Kidney (tissue), 14 donors: ENCODE data around the gene LMNB1. TPM values are rescaled to one million over a fixed set of nuclear protein-coding genes. Genes with fewer than 3 reads are reported as not detected.

ENCODE experiments used
- DNase-seq, 5 donors: peaks; one replicate each; pipeline ENCODE4 v3.0.0-alpha.2; 2013 to 2020
- FAIRE-seq: peaks from 2 replicates; lab custom pipeline; 2012; peaks lifted over from hg19 to GRCh38; lab: Jason Lieb, UNC
- H3K27ac ChIP-seq, 2 donors: one replicate each; pipeline ENCODE4 v1.7.0; 2013; ENCODE audit warnings: low read depth in 2 of 2, low read length in 2 of 2, inconsistent platforms in 1 of 2
- H3K27me3 ChIP-seq: one replicate; pipeline ENCODE4 v1.7.1; 2013; ENCODE audit warnings: low read length, inconsistent platforms; ENCODE audit not compliant: control insufficient read depth, insufficient read depth
- H3K36me3 ChIP-seq, 3 donors: one replicate each; pipeline versions ENCODE4 v1.7.0 to v1.7.1; 2013; ENCODE audit warnings: low read length in 3 of 3, control low read depth in 1 of 3, inconsistent platforms in 1 of 3; ENCODE audit not compliant: insufficient read depth in 3 of 3, control insufficient read depth in 2 of 3
- H3K4me1 ChIP-seq, 3 donors: one replicate each; pipeline versions ENCODE4 v1.7.0 to v1.7.1; 2013; ENCODE audit warnings: low read length in 3 of 3, inconsistent platforms in 1 of 3, low read depth in 1 of 3; ENCODE audit not compliant: control insufficient read depth in 2 of 3, insufficient read depth in 2 of 3
- H3K4me3 ChIP-seq, 3 donors: one replicate each; pipeline versions ENCODE4 v1.7.0 to v1.8.1; 2013; ENCODE audit warnings: low read length in 3 of 3, control low read depth in 1 of 3, inconsistent platforms in 1 of 3
- H3K9ac ChIP-seq, 3 donors: one replicate each; pipeline versions ENCODE4 v1.7.0 to v1.7.1; 2013; ENCODE audit warnings: low read length in 3 of 3, control low read depth in 1 of 3, inconsistent platforms in 1 of 3
- H3K9me3 ChIP-seq, 3 donors: one replicate each; pipeline versions ENCODE4 v1.7.0 to v1.7.1; 2013; ENCODE audit warnings: low read length in 3 of 3, control low read depth in 1 of 3, inconsistent platforms in 1 of 3; ENCODE audit not compliant: control insufficient read depth in 2 of 3, insufficient read depth in 1 of 3
- CTCF ChIP-seq: IDR thresholded peaks from 3 replicates; pipeline ENCODE4 v1.5.1; 2012; ENCODE audit warnings: mild to moderate bottlenecking, moderate library complexity, borderline replicate concordance; ENCODE audit not compliant: insufficient read depth; ENCODE audit errors: extremely low read depth
- intact Hi-C: fragments of 100-400 bp; cut with DNase I; formaldehyde crosslinking; loops from one replicate; pipeline ENCODE4 v1.11.1; 2022
- polyA plus RNA-seq: library from polyadenylated mRNA; stranded (reverse); fragments of 350-450 nt; fragmentation: Illumina TruSeq; extraction: RNeasy Lipid Tissue Mini Kit (QIAGEN cat#74804); gene quantifications from one replicate; pipeline ENCODE4 v1.2.3, GENCODE V29; 2014; ENCODE audit warnings: low read depth, low replicate concordance; ENCODE audit not compliant: insufficient read depth
- total RNA-seq: library from RNA; stranded (reverse); fragmentation: NEBNext Ultra II Directional; extraction: Animal tissue kit (Norgen Biotek cat#: 25700); gene quantifications from one replicate; pipeline ENCODE4 v1.2.1, GENCODE V29; 2021
- donor health status: control.
- donor health status: control.
- donor health status: control.
- donor health status: control.
- donor health status: control.
- donor health status: DM: yes; HTN: yes; CAD: no.
- donor health status: Normal renal cell carcinoma (clear cell type).

LMNB1 gene
- total and polyA plus RNA-seq, 2 donors from 2014 or later, result 1.7 to 10.3 TPM

GRCh38 chr5:126777257-126777974 is 480 bp downstream of the LMNB1 start:
- no peaks in the 10 kb centered on the region for H3K9me3 ChIP-seq
- H3K36me3 ChIP-seq, result no peaks in the 10 kb centered on the region
- FAIRE-seq, result no peak
- peak overlapping the region; percentile 74 to 85 (median 84) for H3K4me3 ChIP-seq
- H3K4me1 ChIP-seq, result peaks cover 0 to 5% (median 3%) of the 10 kb centered on the region in 3 donors
- H3K27me3 ChIP-seq, result no peaks in the 10 kb centered on the region
- peak overlapping the region; percentile 54 to 77 (median 58) for H3K9ac ChIP-seq
- H3K27ac ChIP-seq, result peak overlapping the region; percentile 79 to 83
- DNase-seq, result peak; percentile 63 to 87 (median 82)
- peak; percentile 2 for TF ChIP-seq CTCF
- intact Hi-C loops, result loop anchor here (10.0 kb wide), 1 partner anchor 103 kb away; no protein-coding TSS in a partner anchor

GRCh38 chr5:126777975-126778674 is 1.2 kb downstream of the LMNB1 start:
- Histone ChIP-seq H3K4me1 (peaks cover 0 to 5% (median 3%) of the 10 kb centered on the region in 3 donors), H3K27me3 (no peaks in the 10 kb centered on the region), H3K9ac (peak overlapping the region; percentile 54 to 84 (median 81)), H3K9me3 (no peaks in the 10 kb centered on the region), H3K27ac (peak overlapping the region; percentile 79 to 83), H3K36me3 (no peaks in the 10 kb centered on the region), H3K4me3 (peak overlapping the region; percentile 82 to 85 (median 84))
- intact Hi-C loops, result loop anchor here (10.0 kb wide), 1 partner anchor 103 kb away; no protein-coding TSS in a partner anchor
- no peak for TF ChIP-seq CTCF
- peak; percentile 94 to 97 (median 95) for DNase-seq
- no peak for FAIRE-seq

GRCh38 chr5:126778675-126779403 is 1.9 kb downstream of the LMNB1 start:
- no peak for DNase-seq
- FAIRE-seq, result no peak
- Histone ChIP-seq H3K27ac (peak overlapping the region; percentile 9 to 74), H3K36me3 (no peaks in the 10 kb centered on the region), H3K9ac (peak overlapping the region; percentile 39 to 84 (median 81)), H3K9me3 (no peaks in the 10 kb centered on the region), H3K4me1 (peaks cover 0 to 5% (median 3%) of the 10 kb centered on the region in 3 donors), H3K4me3 (peak overlapping the region; percentile 82 to 85 (median 84)), H3K27me3 (no peaks in the 10 kb centered on the region)
- intact Hi-C loops, result loop anchor here (10.0 kb wide), 1 partner anchor 104 kb away; no protein-coding TSS in a partner anchor
- no peak for TF ChIP-seq CTCF
